ENCODE measurements around the gene SIGLEC10.
A peak's percentile ranks its signal among the peaks of the same experiment; 100 is the strongest.
"Not testable (repeated sequence)": the region's sequence is repeated elsewhere in the genome, so short reads cannot be mapped to it uniquely, and the experiment has no call there.

Gene SIGLEC10

DNA sequence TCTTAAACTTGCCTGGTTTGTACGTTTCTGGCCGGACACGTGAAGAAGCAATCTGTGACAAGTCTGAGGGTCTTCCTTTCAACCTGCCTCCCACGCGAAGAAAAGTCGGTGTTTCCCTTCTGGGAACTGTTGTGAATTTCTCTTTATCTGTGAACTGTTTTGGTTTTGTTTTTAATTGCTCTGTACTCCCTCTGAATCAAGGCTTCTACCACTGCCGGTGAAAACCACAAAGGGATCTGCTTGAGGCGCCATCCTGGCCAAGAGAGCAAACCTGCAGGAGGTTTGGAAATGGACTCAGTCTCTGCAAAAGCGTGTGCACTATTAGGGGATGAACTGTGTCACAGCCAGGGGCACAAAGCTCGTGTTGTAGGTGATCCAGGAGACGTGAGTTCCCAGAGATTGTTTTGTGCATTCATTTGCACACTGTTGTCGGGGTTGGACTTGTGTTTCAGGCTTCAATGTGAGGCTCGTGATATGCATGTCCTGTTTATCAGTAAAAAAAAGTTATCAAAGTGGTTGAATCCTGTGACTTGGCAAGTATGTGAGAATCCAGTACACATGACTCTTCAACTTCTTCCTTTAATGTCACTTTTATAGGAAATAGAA is 31.1 kb upstream of the SIGLEC10 start:
- no peak overlapping the region for H3K9ac ChIP-seq (ENCODE audit: low read depth, low read length)
- no peaks in the 10 kb centered on the region for H3K4me1 ChIP-seq (ENCODE audit: insufficient read depth, low read length)
- no peaks in the 10 kb centered on the region for H3K36me3 ChIP-seq (ENCODE audit: insufficient read depth, low read length)
- no peaks in the 10 kb centered on the region for H3K9me3 ChIP-seq (ENCODE audit: control insufficient read depth, insufficient read depth, low read length)

DNA sequence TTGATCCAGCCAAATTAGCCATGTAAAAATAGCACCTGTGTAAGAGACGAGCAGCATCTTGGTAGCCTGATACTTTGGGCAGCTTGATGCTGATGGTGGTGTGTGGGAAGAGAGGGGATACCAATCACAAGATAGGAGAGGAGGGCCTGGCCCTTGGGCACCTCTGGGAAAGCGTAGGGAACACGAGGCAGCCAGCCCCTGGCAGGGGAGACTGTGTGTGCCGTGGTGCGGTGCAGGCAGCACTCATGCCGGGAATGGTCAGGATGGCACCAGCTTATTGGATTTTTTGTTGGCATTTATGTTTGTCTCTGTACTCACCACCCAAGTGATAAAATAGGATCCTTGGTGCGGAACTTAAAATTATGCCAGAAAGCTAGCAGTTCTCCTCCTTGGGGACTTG is 30.6 kb upstream of the SIGLEC10 start:
- Histone ChIP-seq H3K36me3 (ENCODE audit: insufficient read depth, low read length) (no peaks in the 10 kb centered on the region), H3K9me3 (ENCODE audit: control insufficient read depth, insufficient read depth, low read length) (no peaks in the 10 kb centered on the region), H3K9ac (ENCODE audit: low read depth, low read length) (no peak overlapping the region), H3K4me1 (ENCODE audit: insufficient read depth, low read length) (no peaks in the 10 kb centered on the region)

DNA sequence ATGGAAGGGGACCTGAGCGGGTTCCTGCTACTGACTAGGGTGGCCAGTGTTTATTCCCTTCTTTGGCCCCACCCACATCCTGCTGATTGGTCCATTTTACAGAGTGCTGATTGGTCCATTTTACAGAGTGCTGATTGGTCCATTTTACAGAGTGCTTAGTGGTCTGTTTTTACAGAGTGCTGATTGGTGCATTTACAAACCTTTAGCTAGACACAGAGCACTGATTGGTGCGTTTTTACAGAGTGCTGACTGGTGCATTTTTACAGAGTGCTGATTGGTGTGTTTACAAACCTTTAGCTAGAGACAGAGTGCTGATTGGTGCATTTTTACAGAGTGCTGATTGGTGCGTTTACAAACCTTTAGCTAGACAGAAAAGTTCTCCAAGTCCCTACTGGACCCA is 30.1 kb upstream of the SIGLEC10 start:
- not testable (repeated sequence) for H3K36me3 ChIP-seq (ENCODE audit: insufficient read depth, low read length); H3K9ac ChIP-seq (ENCODE audit: low read depth, low read length); H3K9me3 ChIP-seq (ENCODE audit: control insufficient read depth, insufficient read depth, low read length); H3K4me1 ChIP-seq (ENCODE audit: insufficient read depth, low read length)

DNA sequence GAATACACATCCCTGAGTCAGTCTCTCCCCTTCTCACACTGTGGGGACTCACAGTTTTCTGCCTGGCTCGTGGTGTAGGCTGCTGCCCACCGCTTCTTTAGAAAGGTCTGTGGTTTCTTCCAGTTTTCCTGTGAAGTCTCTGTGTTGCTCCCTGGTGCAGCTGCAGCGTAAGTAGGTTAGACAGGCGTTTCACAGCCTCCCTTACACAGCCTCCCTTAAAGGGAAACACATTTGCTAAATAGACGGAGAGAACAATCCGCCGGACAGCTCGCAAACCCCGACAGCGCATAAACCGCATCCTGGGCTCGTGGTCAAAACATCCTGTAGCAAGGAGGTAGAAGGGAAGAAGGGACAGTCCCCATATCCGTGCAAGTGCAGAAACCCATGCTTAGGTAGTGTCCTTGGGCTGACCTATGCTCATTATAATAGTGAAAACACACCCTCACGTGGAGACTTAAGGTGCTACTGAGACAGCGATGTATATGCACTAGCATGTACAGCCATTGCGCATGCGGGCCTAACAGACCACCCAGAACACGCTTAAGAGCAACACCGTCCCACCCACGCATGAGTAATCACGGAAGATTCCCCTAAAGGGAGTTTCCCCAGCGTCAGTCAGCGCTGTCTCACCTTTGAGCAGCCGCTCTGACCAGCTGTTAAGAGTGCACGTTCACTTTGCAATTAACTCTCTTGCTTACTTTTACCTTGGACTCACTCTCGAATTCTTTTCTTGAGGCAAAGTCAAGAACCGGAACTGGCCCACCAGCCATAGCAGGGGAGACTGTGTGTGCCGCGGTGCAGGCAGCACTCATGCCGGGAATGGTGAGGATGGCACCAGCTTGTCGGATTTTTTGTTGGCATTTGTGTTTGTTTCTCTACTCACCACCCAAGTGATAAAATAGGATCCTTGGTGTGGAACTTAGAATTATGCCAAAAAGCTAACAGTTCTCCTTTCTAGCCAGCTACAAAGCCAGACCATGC is 24.3 kb upstream of the SIGLEC10 start:
- Histone ChIP-seq H3K9me3 (ENCODE audit: control insufficient read depth, insufficient read depth, low read length) (no peaks in the 10 kb centered on the region), H3K9ac (ENCODE audit: low read depth, low read length) (peak overlapping the region; percentile 10; the same call in 1 of the 2 replicates), H3K4me1 (ENCODE audit: insufficient read depth, low read length) (no peaks in the 10 kb centered on the region), H3K36me3 (ENCODE audit: insufficient read depth, low read length) (no peaks in the 10 kb centered on the region)

- H3K36me3 ChIP-seq (ENCODE audit: insufficient read depth, low read length) = no peaks in the 10 kb centered on the region
- no peaks in the 10 kb centered on the region for H3K4me1 ChIP-seq (ENCODE audit: insufficient read depth, low read length)
- peak overlapping the region; percentile 10; the same call in 1 of the 2 replicates for H3K9ac ChIP-seq (ENCODE audit: low read depth, low read length)
- no peaks in the 10 kb centered on the region for H3K9me3 ChIP-seq (ENCODE audit: control insufficient read depth, insufficient read depth, low read length)
Observed at GRCh38 chr19:51440846-51441409, 23.5 kb upstream of the SIGLEC10 start.

- H3K9me3 ChIP-seq (ENCODE audit: control insufficient read depth, insufficient read depth, low read length) = no peaks in the 10 kb centered on the region
- no peaks in the 10 kb centered on the region for H3K4me1 ChIP-seq (ENCODE audit: insufficient read depth, low read length)
- H3K9ac ChIP-seq (ENCODE audit: low read depth, low read length) = no peak overlapping the region
- no peaks in the 10 kb centered on the region for H3K36me3 ChIP-seq (ENCODE audit: insufficient read depth, low read length)
Observed at GRCh38 chr19:51440052-51440451, 22.6 kb upstream of the SIGLEC10 start.

DNA sequence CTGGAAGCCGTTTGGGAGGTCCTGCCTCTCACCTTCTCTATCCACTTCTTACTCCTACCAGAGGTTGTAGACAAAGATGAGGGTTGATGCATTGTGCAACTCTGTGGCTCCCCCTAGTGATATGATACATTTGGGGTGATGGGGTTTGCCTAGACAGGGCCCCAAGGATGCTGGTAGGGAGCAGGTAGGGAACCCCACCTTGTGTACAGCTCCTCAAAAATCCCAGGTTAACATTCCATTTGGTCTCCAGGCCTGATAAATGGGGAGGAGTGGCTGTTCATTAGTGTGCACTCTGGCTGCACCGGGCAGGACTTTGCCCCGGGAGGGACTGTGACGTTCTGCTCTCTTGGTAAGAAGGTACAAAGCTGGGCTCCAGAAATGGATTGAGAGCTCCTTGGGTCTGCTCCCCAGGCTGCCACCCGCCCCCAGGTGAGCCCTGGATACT is 21.6 kb upstream of the SIGLEC10 start:
- H3K9me3 ChIP-seq (ENCODE audit: control insufficient read depth, insufficient read depth, low read length) = no peaks in the 10 kb centered on the region
- no peaks in the 10 kb centered on the region for H3K4me1 ChIP-seq (ENCODE audit: insufficient read depth, low read length)
- H3K9ac ChIP-seq (ENCODE audit: low read depth, low read length) = no peak overlapping the region
- H3K36me3 ChIP-seq (ENCODE audit: insufficient read depth, low read length) = no peaks in the 10 kb centered on the region

GRCh38 chr19:51434456-51434855 is 17.0 kb upstream of the SIGLEC10 start:
- Histone ChIP-seq H3K9me3 (ENCODE audit: control insufficient read depth, insufficient read depth, low read length) (no peaks in the 10 kb centered on the region), H3K4me1 (ENCODE audit: insufficient read depth, low read length) (no peaks in the 10 kb centered on the region), H3K9ac (ENCODE audit: low read depth, low read length) (no peak overlapping the region), H3K36me3 (ENCODE audit: insufficient read depth, low read length) (no peaks in the 10 kb centered on the region)

GRCh38 chr19:51433043-51433442 is 15.6 kb upstream of the SIGLEC10 start:
- Histone ChIP-seq H3K9ac (ENCODE audit: low read depth, low read length) (no peak overlapping the region), H3K4me1 (ENCODE audit: insufficient read depth, low read length) (no peaks in the 10 kb centered on the region), H3K36me3 (ENCODE audit: insufficient read depth, low read length) (no peaks in the 10 kb centered on the region), H3K9me3 (ENCODE audit: control insufficient read depth, insufficient read depth, low read length) (no peaks in the 10 kb centered on the region)

DNA sequence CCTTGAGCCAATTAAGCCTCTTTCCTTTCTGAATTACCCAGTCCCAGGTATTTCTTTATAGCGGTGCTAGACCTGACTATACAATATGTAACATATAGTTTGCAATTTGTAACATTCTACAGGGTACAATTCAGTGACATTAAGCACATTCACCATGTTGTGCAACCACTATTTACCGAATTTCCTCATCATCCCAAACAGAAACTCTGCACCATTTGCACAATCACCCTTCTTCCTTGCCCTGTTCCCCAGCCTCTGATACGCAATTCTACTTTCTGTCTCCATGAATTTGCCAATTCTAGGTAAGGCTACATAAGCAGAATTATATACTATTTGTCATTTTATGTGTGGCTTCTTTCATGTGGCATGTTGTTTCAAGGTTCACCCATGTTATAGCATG is 13.7 kb upstream of the SIGLEC10 start:
- no peaks in the 10 kb centered on the region for H3K4me1 ChIP-seq (ENCODE audit: insufficient read depth, low read length)
- no peaks in the 10 kb centered on the region for H3K36me3 ChIP-seq (ENCODE audit: insufficient read depth, low read length)
- no peak overlapping the region for H3K9ac ChIP-seq (ENCODE audit: low read depth, low read length)
- H3K9me3 ChIP-seq (ENCODE audit: control insufficient read depth, insufficient read depth, low read length) = no peaks in the 10 kb centered on the region

GRCh38 chr19:51430221-51430620 is 12.8 kb upstream of the SIGLEC10 start:
- no peak overlapping the region for H3K9ac ChIP-seq (ENCODE audit: low read depth, low read length)

DNA sequence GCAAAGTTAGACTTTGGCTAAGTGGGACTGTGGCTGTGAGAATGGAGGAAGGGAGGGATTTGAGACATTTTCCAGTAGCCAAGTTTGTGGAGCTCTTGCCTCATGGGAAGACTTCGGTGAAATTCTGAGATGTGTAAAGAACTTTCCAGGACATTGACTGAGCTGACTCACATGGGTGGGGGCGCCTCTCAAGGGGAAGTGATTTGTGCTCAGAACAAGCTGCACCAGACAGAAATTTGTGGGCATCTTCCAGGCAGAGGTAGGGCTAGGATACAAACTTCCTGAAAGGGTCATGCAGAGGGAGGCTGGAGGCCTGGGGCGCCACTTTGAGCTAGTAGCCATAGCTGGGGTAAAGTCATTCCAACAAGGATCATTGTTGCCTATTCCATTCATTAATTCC is 9.8 kb upstream of the SIGLEC10 start:
- Histone ChIP-seq H3K36me3 (ENCODE audit: insufficient read depth, low read length) (no peaks in the 10 kb centered on the region), H3K9me3 (ENCODE audit: control insufficient read depth, insufficient read depth, low read length) (no peaks in the 10 kb centered on the region), H3K9ac (ENCODE audit: low read depth, low read length) (no peak overlapping the region), H3K4me1 (ENCODE audit: insufficient read depth, low read length) (no peaks in the 10 kb centered on the region)

More at GRCh38 chr19:51430221-51430620, 12.8 kb upstream of the SIGLEC10 start:
- no peaks in the 10 kb centered on the region for H3K9me3 ChIP-seq (ENCODE audit: control insufficient read depth, insufficient read depth, low read length)
- no peaks in the 10 kb centered on the region for H3K4me1 ChIP-seq (ENCODE audit: insufficient read depth, low read length)
- H3K36me3 ChIP-seq (ENCODE audit: insufficient read depth, low read length) = no peaks in the 10 kb centered on the region

GRCh38 chr19:51422053-51422448 is 4.6 kb upstream of the SIGLEC10 start:
- Histone ChIP-seq H3K9me3 (ENCODE audit: control insufficient read depth, insufficient read depth, low read length) (no peaks in the 10 kb centered on the region), H3K36me3 (ENCODE audit: insufficient read depth, low read length) (no peaks in the 10 kb centered on the region), H3K4me1 (ENCODE audit: insufficient read depth, low read length) (peaks cover 4% of the 10 kb centered on the region; the same call in 1 of the 2 replicates), H3K9ac (ENCODE audit: low read depth, low read length) (no peak overlapping the region; the same call in 1 of the 2 replicates)

DNA sequence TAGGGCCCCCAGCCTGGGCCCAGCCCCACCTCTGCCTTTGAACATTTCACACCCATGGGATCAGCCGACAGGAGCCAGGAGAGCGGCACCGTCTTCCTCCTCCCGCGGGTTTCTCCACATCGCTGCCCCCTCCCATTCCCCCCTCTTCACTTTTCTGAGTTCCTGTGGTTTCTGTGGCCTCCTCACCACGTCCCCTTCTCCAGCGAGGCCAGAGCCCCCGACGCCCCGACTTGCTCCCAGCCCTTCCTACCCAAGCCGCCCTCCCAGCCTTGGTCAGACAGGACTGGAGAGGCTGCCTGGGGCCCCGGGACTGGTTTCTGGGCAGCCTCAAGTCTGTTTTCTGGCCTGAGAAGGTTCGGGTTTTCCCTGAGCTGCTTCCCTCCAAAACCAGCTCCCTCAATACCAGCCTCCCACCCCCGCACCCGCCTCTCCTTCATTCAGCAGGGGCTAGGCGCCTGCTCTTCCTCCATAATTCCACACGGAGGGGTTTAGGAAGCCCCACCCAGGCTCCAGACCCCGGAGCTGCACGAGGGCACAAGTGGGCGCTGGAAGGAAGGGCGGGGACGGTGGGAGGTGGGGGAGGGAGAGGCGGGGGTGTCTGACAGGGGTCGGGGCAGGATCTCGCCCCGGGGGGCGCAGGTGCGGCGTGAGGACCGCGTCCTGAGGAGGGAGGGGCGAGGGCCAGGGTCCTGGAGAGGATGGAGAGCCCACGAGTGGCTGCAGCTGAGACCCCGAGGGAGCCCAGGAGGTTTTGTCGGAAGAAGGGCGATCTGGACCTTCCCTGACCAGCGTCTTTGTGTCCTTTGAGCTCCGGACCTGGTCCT is 4.0 kb upstream of the SIGLEC10 start:
- H3K4me1 ChIP-seq (ENCODE audit: insufficient read depth, low read length) = peaks cover 4% of the 10 kb centered on the region; the same call in 1 of the 2 replicates
- H3K9me3 ChIP-seq (ENCODE audit: control insufficient read depth, insufficient read depth, low read length) = no peaks in the 10 kb centered on the region
- peak overlapping the region; percentile 12; the same call in 1 of the 2 replicates for H3K9ac ChIP-seq (ENCODE audit: low read depth, low read length)

More for the DNA sequence above, 4.0 kb upstream of the SIGLEC10 start:
- H3K36me3 ChIP-seq (ENCODE audit: insufficient read depth, low read length) = no peaks in the 10 kb centered on the region
